H1 (cell line): Measurements from ENCODE around the gene CACNB2. TPM values are rescaled to one million over a fixed set of nuclear protein-coding genes. Genes with fewer than 3 reads are reported as not detected.

Experiments
- CTCF ChIA-PET: fragments of 300-600 bp; sonication (Branson Sonifier 250); formaldehyde crosslinking; loops from one replicate; lab custom pipeline; 2021; ENCODE audit not compliant: partially characterized antibody; lab: Charles Lee
- POLR2A ChIA-PET: fragments of 300-600 bp; sonication (Branson Sonifier 250); formaldehyde crosslinking; loops from one replicate; lab custom pipeline; 2021; ENCODE audit warnings: inconsistent platforms; ENCODE audit not compliant: partially characterized antibody; lab: Charles Lee
- DNase-seq, 2 experiments: peaks; one replicate each; pipeline versions ENCODE4 v3.0.0 to v3.0.0-alpha.2; 2010 to 2022; ENCODE audit warnings: low spot score in 2 of 2, low read depth in 1 of 2, mixed read lengths in 1 of 2
- FAIRE-seq: peaks from 2 replicates; lab custom pipeline; 2011; peaks lifted over from hg19 to GRCh38; lab: Jason Lieb, UNC
- H2AFZ ChIP-seq: 2 replicates; pipeline ENCODE4 v1.8.1; 2012; ENCODE audit warnings: low read length, inconsistent platforms
- H2AK5ac ChIP-seq: 2 replicates; pipeline ENCODE4 v1.6.1; 2013; ENCODE audit warnings: low read depth, low read length
- H2BK120ac ChIP-seq: replicated peaks from 2 replicates; pipeline ENCODE3; 2013; ENCODE audit warnings: low read depth, low read length, inconsistent platforms
- H2BK12ac ChIP-seq: 2 replicates; pipeline ENCODE4 v1.6.1; 2013; ENCODE audit warnings: low read depth, low read length
- H2BK15ac ChIP-seq: 2 replicates; pipeline ENCODE4 v1.6.1; 2013; ENCODE audit warnings: low read length
- H2BK20ac ChIP-seq: 2 replicates; pipeline ENCODE4 v1.6.1; 2013; ENCODE audit warnings: low read length
- H2BK5ac ChIP-seq: 2 replicates; pipeline ENCODE4 v1.6.1; 2013; ENCODE audit warnings: low read depth, low read length
- H3K14ac ChIP-seq: 2 replicates; pipeline ENCODE4 v1.6.1; 2013; ENCODE audit warnings: inconsistent platforms; ENCODE audit not compliant: insufficient read length
- H3K18ac ChIP-seq: 2 replicates; pipeline ENCODE4 v1.6.1; 2013; ENCODE audit warnings: low read length; ENCODE audit errors: extremely low read depth
- H3K23ac ChIP-seq: 2 replicates; pipeline ENCODE4 v1.6.1; 2013; ENCODE audit warnings: inconsistent platforms; ENCODE audit not compliant: insufficient read length
- H3K23me2 ChIP-seq: 2 replicates; pipeline ENCODE4 v1.6.1; 2013; ENCODE audit warnings: low read depth, low read length
- H3K27ac ChIP-seq: 2 replicates; pipeline ENCODE4 v1.6.1; 2011; ENCODE audit warnings: low read depth, low read length, inconsistent platforms
- H3K27me3 ChIP-seq, 4 experiments: replicated peaks in 1 of 4; 1 replicate in 1 of 4; 2 replicates in 3 of 4; pipeline versions ENCODE4 v1.6.1 to v1.8.1; 2011 to 2013; ENCODE audit warnings: low read length in 3 of 4, mild to moderate bottlenecking in 3 of 4, inconsistent platforms in 2 of 4, mixed read lengths in 2 of 4, moderate library complexity in 1 of 4; ENCODE audit not compliant: control insufficient read depth in 3 of 4, insufficient read depth in 3 of 4; ENCODE audit errors: extremely low read depth in 1 of 4
- H3K36me3 ChIP-seq, 4 experiments: 2 replicates each; pipeline versions ENCODE4 v1.6.1 to v1.8.1; 2011 to 2013; ENCODE audit warnings: mild to moderate bottlenecking in 4 of 4, low read length in 3 of 4, moderate library complexity in 2 of 4, control low read depth in 1 of 4, inconsistent platforms in 1 of 4; ENCODE audit not compliant: insufficient read depth in 4 of 4, control insufficient read depth in 2 of 4
- H3K4ac ChIP-seq: replicated peaks from 2 replicates; pipeline ENCODE3; 2013; ENCODE audit warnings: low read length, low read depth, mixed read lengths, inconsistent platforms; ENCODE audit not compliant: insufficient read length
- H3K4me1 ChIP-seq, 4 experiments: replicated peaks in 1 of 4; 1 replicate in 1 of 4; 2 replicates in 3 of 4; pipeline versions ENCODE4 v1.6.1 to v1.8.1; 2011 to 2013; ENCODE audit warnings: low read length in 3 of 4, inconsistent platforms in 2 of 4, mixed read lengths in 1 of 4; ENCODE audit not compliant: insufficient read depth in 4 of 4, control insufficient read depth in 3 of 4
- H3K4me2 ChIP-seq, 2 experiments: 2 replicates each; pipeline versions ENCODE4 v1.6.1 to v1.8.1; 2011 to 2013; ENCODE audit warnings: low read depth in 2 of 2, low read length in 2 of 2, control low read depth in 1 of 2, inconsistent platforms in 1 of 2, mild to moderate bottlenecking in 1 of 2; ENCODE audit not compliant: insufficient read depth in 1 of 2
- H3K4me3 ChIP-seq, 4 experiments: fragments of 200-600, 300-600 bp in 1 of 4; sonication (generic), shearing (Covaris generic), sonication (Bioruptor Twin) in 1 of 4; 2 replicates each; pipeline versions ENCODE4 v1.5.1 to v1.8.1; 2011 to 2016; ENCODE audit warnings: low read length in 4 of 4, low read depth in 3 of 4, control low read depth in 2 of 4, inconsistent platforms in 2 of 4, mild to moderate bottlenecking in 2 of 4, mixed read lengths in 1 of 4, moderate library complexity in 1 of 4; ENCODE audit not compliant: insufficient read depth in 2 of 4; ENCODE audit errors: extremely low read depth in 1 of 4
- H3K56ac ChIP-seq: replicated peaks from 2 replicates; pipeline ENCODE3; 2013; ENCODE audit warnings: low read depth, mild to moderate bottlenecking, mixed read lengths, low read length, inconsistent platforms; ENCODE audit not compliant: insufficient read length
- H3K79me1 ChIP-seq: 2 replicates; pipeline ENCODE4 v1.6.1; 2013; ENCODE audit warnings: low read depth, low read length, control low read depth
- H3K79me2 ChIP-seq, 2 experiments: 2 replicates each; pipeline versions ENCODE4 v1.6.1 to v1.8.1; 2012 to 2013; ENCODE audit warnings: low read length in 2 of 2, mild to moderate bottlenecking in 2 of 2, inconsistent platforms in 1 of 2; ENCODE audit not compliant: insufficient read depth in 2 of 2, control insufficient read depth in 1 of 2
- H3K9ac ChIP-seq, 4 experiments: replicated peaks in 1 of 4; 1 replicate in 1 of 4; 2 replicates in 3 of 4; pipeline versions ENCODE4 v1.6.1 to v1.8.1; 2011 to 2013; ENCODE audit warnings: low read depth in 3 of 4, low read length in 3 of 4, control low read depth in 2 of 4, mild to moderate bottlenecking in 2 of 4, moderate library complexity in 2 of 4, inconsistent platforms in 1 of 4; ENCODE audit errors: extremely low read depth in 1 of 4
- H3K9me3 ChIP-seq, 2 experiments: 2 replicates each; pipeline versions ENCODE4 v1.6.1 to v1.8.1; 2012 to 2013; ENCODE audit warnings: mild to moderate bottlenecking in 2 of 2, moderate library complexity in 2 of 2, control low read depth in 1 of 2, inconsistent platforms in 1 of 2, low read depth in 1 of 2, low read length in 1 of 2, mixed read lengths in 1 of 2; ENCODE audit not compliant: insufficient read depth in 2 of 2
- H4K20me1 ChIP-seq, 2 experiments: replicated peaks in 1 of 2; 2 replicates each; pipeline versions ENCODE3 to v1.8.1; 2011 to 2013; ENCODE audit warnings: inconsistent platforms in 2 of 2, low read length in 2 of 2, mild to moderate bottlenecking in 1 of 2; ENCODE audit not compliant: insufficient read depth in 2 of 2, control insufficient read depth in 1 of 2
- H4K5ac ChIP-seq: 2 replicates; pipeline ENCODE4 v1.6.1; 2013; ENCODE audit warnings: low read length, low read depth, mixed read lengths, inconsistent platforms; ENCODE audit not compliant: insufficient read length
- H4K8ac ChIP-seq: 2 replicates; pipeline ENCODE4 v1.8.0; 2013; ENCODE audit warnings: mild to moderate bottlenecking, moderate library complexity, low read length, inconsistent platforms; ENCODE audit not compliant: insufficient read depth; ENCODE audit errors: extremely low read depth
- H4K91ac ChIP-seq: replicated peaks from 2 replicates; pipeline ENCODE3; 2013; ENCODE audit warnings: low read length, mixed read lengths, inconsistent platforms; ENCODE audit not compliant: insufficient read length
- CREB1 ChIP-seq: IDR thresholded peaks from 2 replicates; pipeline ENCODE4 v1.6.1; 2012; ENCODE audit warnings: inconsistent platforms
- EZH2 ChIP-seq: fragments of 200-600 bp; sonication (generic); IDR thresholded peaks from 2 replicates; pipeline ENCODE4 v1.7.1; 2012; ENCODE audit warnings: low read depth, mild to moderate bottlenecking, moderate library complexity, low read length, inconsistent platforms; ENCODE audit not compliant: severe bottlenecking
- FOSL1 ChIP-seq: IDR thresholded peaks from 2 replicates; pipeline ENCODE4 v1.6.1; 2011; ENCODE audit warnings: mild to moderate bottlenecking, low read depth, low read length, moderate library complexity; ENCODE audit not compliant: insufficient read depth
- KDM4A ChIP-seq: IDR thresholded peaks from one replicate; pipeline ENCODE4 v1.7.1; 2012; ENCODE audit warnings: low read depth, mild to moderate bottlenecking, moderate library complexity, low read length, inconsistent platforms; ENCODE audit not compliant: severe bottlenecking
- POLR2A ChIP-seq, 2 experiments: IDR thresholded peaks; 1 replicate in 1 of 2; 2 replicates in 1 of 2; pipeline ENCODE4 v1.6.1; 2011; ENCODE audit warnings: low read depth in 2 of 2, low read length in 2 of 2, mild to moderate bottlenecking in 2 of 2; ENCODE audit errors: control extremely low read depth in 1 of 2
- RAD21 ChIP-seq, 2 experiments: IDR thresholded peaks in 1 of 2; conservative IDR thresholded peaks in 1 of 2; 2 replicates each; pipeline ENCODE4 v1.6.1; 2011; ENCODE audit warnings: low read depth in 2 of 2, low read length in 2 of 2, improper control_type of control experiment in 1 of 2, inconsistent platforms in 1 of 2, mild to moderate bottlenecking in 1 of 2, moderate library complexity in 1 of 2
- RBBP5 ChIP-seq: IDR thresholded peaks from 2 replicates; pipeline ENCODE4 v1.7.1; 2012; ENCODE audit warnings: low read depth, mild to moderate bottlenecking, inconsistent platforms, low read length, moderate library complexity, borderline replicate concordance
- RFX5 ChIP-seq: IDR thresholded peaks from 2 replicates; pipeline ENCODE4 v1.6.1; 2011; ENCODE audit warnings: low read depth, low read length, improper control_type of control experiment, borderline replicate concordance
- SIX5 ChIP-seq: IDR thresholded peaks from 2 replicates; pipeline ENCODE4 v1.6.1; 2011; ENCODE audit warnings: mild to moderate bottlenecking, low read depth, low read length
- TCF12 ChIP-seq: IDR thresholded peaks from 2 replicates; pipeline ENCODE4 v1.6.1; 2011; ENCODE audit warnings: low read depth, mild to moderate bottlenecking, low read length
- WGBS, 2 experiments: shearing (Covaris generic) in 1 of 2; methylation state at CpG; one replicate each; pipeline versions ENCODE4 v1.1.6 to v1.1.7; 2013 to 2015; ENCODE audit warnings: low lambda C conversion rate in 2 of 2, mixed read lengths in 2 of 2, inconsistent platforms in 1 of 2, low coverage in 1 of 2, missing lambda C conversion rate in 1 of 2; ENCODE audit not compliant: insufficient replicate concordance in 2 of 2, insufficient coverage in 1 of 2, insufficient read length in 1 of 2; ENCODE audit errors: extremely low coverage in 1 of 2, missing lambda C conversion rate in 1 of 2; 5-methylcytosine and 5-hydroxymethylcytosine counted together
- polyA plus RNA-seq, 7 experiments: library from polyadenylated mRNA; depleted of rRNA in 3 of 7; stranded (reverse) in 5 of 7; unstranded in 2 of 7; fragments of >200 nt in 5 of 7; fragments of 200-250 nt in 2 of 7; gene quantifications; 1 replicate in 5 of 7; 2 replicates in 1 of 7; 4 replicates in 1 of 7; pipeline versions ENCODE4 v1.2.1 to v1.2.3, GENCODE V29; 2011 to 2013; ENCODE audit warnings: missing spikeins in 2 of 7, mixed read lengths in 2 of 7
- total RNA-seq: library from RNA; stranded (reverse); fragmentation: NEBNext Ultra II Directional; extraction: Animal tissue kit (Norgen Biotek cat#: 25700); gene quantifications from 2 replicates; pipeline ENCODE4 v1.2.1, GENCODE V29; 2021
- TF ChIP-seq, protein P1 (sequence below): IDR thresholded peaks from 2 replicates; pipeline ENCODE4 v1.6.1; 2012; ENCODE audit warnings: low read length, inconsistent platforms

Gene CACNB2
- total and polyA plus RNA-seq, 2 of the 8 experiments (the other 6 are each of a cell fraction or from before 2014, with no cell fraction given), result 2.4 to 3.2 TPM

DNA sequence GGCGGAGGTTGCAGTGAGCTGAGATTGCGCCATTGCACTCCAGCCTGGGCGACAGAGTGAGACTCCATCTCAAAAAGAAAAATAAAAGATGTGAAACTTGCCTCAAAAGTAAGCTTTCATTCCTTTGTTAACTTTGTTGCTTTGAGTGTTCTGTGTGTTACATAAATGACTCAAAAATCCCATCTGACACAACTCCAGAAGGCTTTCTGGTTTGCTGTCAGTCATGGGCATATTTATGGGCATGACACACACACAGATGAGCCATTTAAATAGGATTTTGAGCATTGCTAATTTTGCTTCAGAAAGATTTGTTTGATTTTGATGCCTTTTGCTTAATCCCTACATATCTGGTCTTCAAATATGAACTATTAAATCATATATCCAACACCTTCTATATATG lies 82.6 kb downstream of the CACNB2 start:
- Histone ChIP-seq H3K4me1 (peaks cover 0 to 3% (median 1%) of the 10 kb centered on the region in 4 experiments; a peak in 3 of 7 replicates), H2BK12ac (no peak overlapping the region), H3K56ac (no peak overlapping the region), H3K4me3 (no peak overlapping the region), H4K5ac (no peak overlapping the region), H3K9ac (no peak overlapping the region), H3K27me3 (no peaks in the 10 kb centered on the region), H4K8ac (no peak overlapping the region), H4K91ac (no peak overlapping the region), H2BK120ac (no peak overlapping the region), H3K27ac (no peak overlapping the region), H3K36me3 (no peaks in the 10 kb centered on the region), H3K14ac (no peak overlapping the region), H2AFZ (no peak overlapping the region), H3K9me3 (no peaks in the 10 kb centered on the region), H2BK20ac (no peak overlapping the region), H3K23ac (no peak overlapping the region), H3K79me1 (no peaks in the 10 kb centered on the region), H3K4me2 (no peak overlapping the region), H3K18ac (no peak overlapping the region), H2AK5ac (no peak overlapping the region), H2BK15ac (no peak overlapping the region), H3K23me2 (no peaks in the 10 kb centered on the region), H3K79me2 (no peaks in the 10 kb centered on the region), H2BK5ac (no peak overlapping the region), H3K4ac (no peak overlapping the region), H4K20me1 (peaks cover 0 to 2% of the 10 kb centered on the region in 2 experiments)
- no peak for DNase-seq
- CTCF ChIA-PET, result interaction anchor here (1.0 kb wide), 1 partner anchor 814 kb away, joined by 3 read pairs; no protein-coding TSS in a partner anchor
- no peak for TF ChIP-seq KDM4A
- no peak for TF ChIP-seq TCF12
- no peak for TF ChIP-seq POLR2A (IDR thresholded peaks at IDR 0.05; ENCODE audit: control extremely low read depth in 1 of 2, low read depth in 2 of 2, low read length in 2 of 2)
- TF ChIP-seq, protein P1, sequence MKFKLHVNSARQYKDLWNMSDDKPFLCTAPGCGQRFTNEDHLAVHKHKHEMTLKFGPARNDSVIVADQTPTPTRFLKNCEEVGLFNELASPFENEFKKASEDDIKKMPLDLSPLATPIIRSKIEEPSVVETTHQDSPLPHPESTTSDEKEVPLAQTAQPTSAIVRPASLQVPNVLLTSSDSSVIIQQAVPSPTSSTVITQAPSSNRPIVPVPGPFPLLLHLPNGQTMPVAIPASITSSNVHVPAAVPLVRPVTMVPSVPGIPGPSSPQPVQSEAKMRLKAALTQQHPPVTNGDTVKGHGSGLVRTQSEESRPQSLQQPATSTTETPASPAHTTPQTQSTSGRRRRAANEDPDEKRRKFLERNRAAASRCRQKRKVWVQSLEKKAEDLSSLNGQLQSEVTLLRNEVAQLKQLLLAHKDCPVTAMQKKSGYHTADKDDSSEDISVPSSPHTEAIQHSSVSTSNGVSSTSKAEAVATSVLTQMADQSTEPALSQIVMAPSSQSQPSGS, result no peak
- no peak for TF ChIP-seq FOSL1
- TF ChIP-seq RFX5, result no peak
- TF ChIP-seq CREB1, result no peak
- no peak for TF ChIP-seq SIX5
- TF ChIP-seq RAD21 (IDR thresholded peaks at IDR 0.05 in 1 of 2, conservative IDR thresholded peaks at IDR 0.05 in 1 of 2; ENCODE audit: low read depth in 2 of 2, low read length in 2 of 2), result no peak
- TF ChIP-seq RBBP5, result no peak
- no peak for TF ChIP-seq EZH2
- 67% methylated on average over 3 of the region's 3 CpGs; no CpG with 5 or more reads in 1 of the 2 experiments for WGBS, 2 experiments
- FAIRE-seq, result no peak
- POLR2A ChIA-PET, result no interaction called here
